HT-29 (cell line): Measurements from ENCODE around the gene JMJD1C. TPM values are rescaled to one million over a fixed set of nuclear protein-coding genes. Genes with fewer than 3 reads are reported as not detected.
A peak's percentile ranks its signal among the peaks of the same experiment; 100 is the strongest.

ENCODE experiments used
- DNase-seq: peaks from one replicate; pipeline ENCODE4 v3.0.0-alpha.2; 2015; ENCODE audit warnings: low spot score
- total RNA-seq: library from RNA; depleted of rRNA; stranded (reverse); fragments of >200 nt; shearing (Covaris generic); gene quantifications from 2 replicates; pipeline ENCODE4 v1.2.3, GENCODE V29; 2014

The JMJD1C gene
- total RNA-seq, 1 experiment from 2014 or later: 32.5 TPM

DNA sequence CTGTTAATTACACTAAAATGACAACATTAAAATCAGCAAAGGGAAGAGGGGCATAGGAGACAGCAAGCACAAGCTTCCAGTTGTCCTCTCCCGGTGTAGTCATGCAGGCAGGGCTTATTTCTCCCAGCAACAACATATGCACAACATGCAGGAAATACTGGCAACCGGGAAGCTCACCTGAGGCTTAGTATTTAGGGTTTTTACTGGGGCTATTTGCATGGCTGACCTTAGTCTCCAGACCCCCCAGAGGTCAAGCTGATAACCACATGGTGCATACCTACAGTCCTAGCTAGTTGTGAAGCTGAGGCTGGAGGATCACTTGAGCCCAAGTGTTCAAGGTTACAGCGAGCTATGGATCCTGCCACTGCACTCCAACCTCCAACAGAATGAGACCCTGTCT, 12.8 kb upstream of the JMJD1C start:
- no peak for DNase-seq

DNA sequence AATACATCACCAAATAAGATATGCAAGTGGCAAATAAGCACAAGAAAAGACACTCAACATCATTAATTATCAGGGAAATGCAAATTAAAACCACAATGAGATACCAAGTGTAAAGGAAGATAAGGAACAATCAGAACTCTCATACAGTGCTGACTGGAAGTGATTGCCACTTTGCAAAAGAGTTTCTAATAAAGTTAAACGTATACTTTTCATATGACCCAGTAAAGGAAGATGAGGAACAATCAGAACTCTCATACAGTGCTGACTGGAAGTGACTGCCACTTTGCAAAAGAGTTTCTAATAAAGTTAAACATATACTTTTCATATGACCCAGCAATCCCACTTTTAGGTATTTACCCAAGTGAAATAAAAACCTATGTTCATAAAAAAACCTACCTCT, 12.2 kb upstream of the JMJD1C start:
- DNase-seq: no peak

DNA sequence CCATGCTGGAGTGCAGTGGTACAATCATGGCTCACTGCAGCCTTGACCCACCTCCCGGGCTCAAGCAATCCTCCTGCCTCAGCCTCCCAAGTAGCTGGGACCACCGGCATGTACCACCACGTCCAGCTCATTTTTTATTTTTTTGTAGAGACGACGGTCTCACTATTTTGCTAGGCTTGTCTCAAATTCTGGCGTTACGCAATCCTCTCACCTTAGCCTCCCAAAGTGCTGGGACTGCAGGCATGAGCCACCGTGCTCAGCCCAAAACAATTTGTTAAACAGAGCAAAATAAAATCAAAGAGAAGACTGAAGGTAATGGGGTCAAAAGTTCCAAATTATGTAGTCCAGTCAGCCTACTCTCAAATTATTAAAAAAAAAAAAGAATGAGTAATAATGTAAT, 8.7 kb upstream of the JMJD1C start:
- no peak for DNase-seq

DNA sequence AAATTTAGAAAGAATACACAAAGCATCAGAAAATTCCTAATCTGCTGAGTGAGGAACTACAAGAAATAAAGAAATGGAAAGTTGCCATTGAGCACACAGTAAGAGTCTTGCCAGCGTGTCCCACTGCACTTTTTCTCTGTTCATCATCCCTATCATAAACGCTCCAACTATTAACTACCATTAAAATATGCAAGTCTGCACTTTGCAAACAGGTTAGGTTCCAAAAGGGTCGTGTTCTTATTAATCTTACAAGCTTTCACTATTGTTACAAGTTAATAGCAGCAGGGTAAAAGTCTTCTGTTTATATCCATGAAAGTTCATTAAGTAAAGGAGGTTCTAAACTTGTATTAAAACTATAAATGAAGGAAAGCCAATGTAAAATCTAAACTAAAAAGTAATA, 5.2 kb upstream of the JMJD1C start:
- no peak for DNase-seq

DNA sequence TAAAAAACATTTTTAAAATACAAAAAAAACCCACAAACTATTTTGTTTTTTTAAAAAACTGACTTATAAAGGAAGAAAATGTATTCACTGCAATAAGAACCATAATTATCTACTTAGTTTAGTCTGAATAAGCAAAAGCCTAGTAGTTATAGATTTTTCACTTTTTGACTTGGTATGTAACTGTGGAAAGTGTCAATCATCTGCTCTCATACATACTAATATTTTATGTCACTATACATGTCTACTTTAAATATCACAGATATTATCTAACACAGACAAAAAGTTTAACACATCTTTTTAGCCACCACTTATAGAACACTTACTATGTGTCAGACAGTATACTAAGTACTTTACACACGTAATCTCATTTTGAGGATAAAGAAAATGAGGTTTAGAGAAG, 3.2 kb upstream of the JMJD1C start:
- DNase-seq: no peak

DNA sequence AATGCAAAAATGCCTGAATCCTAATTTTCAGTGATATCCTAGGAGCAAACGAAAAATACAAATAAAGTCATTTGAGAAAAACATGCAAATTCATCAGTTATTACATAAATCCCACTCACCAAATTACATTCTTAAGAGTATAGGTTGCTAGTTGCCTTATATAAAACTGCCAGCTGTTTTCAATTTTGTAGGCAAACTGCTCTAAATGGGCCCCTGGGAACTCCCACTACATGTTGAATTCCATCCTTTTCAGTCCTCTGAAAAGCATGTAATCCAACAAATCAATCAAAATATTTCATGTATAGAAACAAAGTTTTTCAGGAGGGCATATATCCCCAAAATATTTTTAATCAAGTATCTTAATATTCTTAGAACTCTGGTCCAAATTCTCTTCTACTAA, 2.1 kb upstream of the JMJD1C start:
- no peak for DNase-seq

DNA sequence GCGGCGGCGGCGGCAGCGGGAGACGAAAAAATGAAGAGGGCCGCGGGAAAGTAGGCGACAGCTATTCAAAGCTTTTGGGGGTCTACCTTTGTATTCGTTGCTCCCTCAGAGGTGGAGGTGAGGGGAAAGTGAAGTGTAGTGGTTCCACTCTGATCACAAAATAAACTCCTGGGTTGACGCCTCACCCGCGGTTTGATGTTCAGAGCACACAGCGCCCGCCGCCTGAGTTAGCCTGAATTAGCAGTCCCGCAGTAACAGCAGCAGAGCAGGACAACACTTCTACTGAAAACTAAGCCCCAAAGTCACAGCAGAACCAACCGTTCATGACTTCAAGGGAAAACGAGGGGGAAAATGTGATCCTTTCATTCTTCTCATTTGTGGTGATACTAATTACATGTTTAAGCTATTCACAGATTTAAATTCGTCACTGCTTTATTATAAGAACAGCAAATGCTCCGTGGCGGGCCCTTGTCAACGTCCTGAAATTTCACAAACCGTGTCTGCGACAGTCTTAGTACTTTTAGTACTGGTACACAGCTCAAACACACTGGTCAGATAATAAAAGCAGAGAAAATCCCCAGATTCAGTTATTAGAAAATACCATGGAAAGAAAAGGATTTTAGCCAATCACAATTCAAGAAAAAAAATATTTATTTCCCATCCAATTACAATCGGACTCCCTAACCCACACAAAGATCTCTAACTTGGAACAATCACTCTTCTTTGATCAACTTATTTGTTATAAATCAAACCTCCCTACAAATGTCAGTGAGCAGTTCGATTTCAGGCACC, 563 bp upstream of the JMJD1C start:
- DNase-seq: peak; percentile 82

DNA sequence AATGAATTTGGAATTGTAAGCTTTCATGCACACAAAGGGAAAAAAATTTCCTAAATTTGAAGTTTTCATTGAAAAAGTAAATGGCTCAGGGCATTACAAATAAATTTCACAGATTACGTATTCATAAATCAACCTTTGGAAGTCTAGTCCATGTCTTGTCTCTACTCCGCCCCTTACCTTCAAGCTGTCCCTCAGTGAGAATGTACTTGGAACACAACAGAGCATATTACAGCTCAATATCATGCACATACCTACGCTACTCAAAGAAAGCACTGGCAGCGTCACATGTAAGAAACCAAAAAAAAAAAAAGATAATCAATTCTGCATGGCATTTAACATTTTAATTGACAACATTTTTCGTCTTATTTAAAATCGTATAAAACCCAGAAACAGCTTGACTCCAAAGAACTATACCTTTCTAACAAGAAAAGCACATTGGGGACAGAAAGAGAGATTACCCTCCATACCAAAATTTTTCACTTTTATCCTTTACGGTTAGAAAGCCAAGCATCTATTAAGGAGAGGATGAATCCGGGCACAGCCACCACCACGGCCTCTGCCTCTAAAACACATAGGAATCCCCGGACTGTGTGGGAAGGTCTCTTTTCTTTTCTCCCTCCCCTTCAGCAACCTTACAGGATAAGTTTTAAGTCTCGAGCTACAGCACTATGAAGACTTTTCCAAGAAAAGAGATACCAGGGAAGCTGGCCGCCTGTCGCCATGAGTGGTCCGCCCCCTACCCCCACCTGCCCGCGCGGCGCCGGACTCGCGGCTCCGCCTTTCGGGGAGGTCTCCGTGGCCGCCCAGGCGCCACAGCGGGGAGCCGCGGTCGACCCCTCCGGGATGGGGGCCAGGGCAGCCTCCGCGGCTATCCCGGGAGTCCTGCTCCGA, 1.1 kb downstream of the JMJD1C start:
- peak; percentile 60 for DNase-seq

DNA sequence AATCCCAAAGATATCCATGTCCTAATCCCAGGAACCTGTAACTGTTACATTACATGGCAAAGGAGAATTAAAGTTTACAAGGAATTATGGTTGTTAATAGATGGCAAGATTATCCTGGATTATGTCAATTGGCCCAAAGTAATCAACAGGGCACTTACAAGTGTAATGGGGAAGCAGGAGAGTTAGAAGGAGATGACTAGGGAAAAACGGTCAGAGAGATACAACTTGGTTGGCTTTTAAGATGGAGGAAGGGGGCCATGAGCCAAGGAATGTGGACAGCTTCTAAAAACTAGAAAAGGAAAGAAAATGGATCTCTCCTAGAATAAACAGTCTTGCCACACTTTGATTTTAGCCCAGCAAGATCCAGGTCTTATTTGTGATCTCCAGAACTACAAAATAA, 3.3 kb downstream of the JMJD1C start:
- no peak for DNase-seq

DNA sequence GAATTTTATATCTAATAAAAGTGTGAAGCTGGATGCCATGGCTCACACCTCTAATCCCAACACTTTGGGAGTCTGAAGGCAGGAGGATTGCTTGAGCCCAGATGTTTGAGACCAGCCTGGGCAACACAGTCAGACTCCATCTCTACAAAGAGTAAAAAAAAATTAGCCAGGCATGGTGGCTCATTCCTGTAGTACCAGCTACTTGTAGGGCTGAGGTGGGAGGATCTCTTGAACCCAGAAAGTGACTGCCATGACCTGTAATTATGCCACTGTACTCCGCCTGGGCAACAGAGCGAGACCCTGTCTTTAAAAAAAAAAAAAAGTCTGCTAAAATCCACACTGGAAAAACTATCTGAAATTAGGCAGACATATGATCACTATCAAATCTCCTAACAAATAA, 7.6 kb downstream of the JMJD1C start:
- no peak for DNase-seq

DNA sequence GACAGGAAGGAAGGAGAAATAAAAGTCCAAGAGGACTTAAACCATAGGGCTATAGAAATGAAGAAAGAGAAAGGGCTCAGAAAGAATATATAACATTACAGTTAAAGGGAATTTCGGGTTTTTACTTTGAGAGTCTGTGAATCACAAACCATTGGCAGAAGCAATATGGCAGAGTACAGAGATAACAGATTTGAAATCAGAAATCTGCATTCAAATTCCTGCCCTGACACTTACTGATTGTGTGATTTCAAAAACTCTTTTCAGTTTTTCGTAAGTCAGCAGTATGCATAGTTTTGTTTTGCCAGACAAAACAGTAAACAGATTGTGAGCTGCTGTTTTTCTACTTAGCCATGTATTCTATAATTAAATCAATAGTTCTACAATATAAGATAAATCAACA, 8.2 kb downstream of the JMJD1C start:
- no peak for DNase-seq

DNA sequence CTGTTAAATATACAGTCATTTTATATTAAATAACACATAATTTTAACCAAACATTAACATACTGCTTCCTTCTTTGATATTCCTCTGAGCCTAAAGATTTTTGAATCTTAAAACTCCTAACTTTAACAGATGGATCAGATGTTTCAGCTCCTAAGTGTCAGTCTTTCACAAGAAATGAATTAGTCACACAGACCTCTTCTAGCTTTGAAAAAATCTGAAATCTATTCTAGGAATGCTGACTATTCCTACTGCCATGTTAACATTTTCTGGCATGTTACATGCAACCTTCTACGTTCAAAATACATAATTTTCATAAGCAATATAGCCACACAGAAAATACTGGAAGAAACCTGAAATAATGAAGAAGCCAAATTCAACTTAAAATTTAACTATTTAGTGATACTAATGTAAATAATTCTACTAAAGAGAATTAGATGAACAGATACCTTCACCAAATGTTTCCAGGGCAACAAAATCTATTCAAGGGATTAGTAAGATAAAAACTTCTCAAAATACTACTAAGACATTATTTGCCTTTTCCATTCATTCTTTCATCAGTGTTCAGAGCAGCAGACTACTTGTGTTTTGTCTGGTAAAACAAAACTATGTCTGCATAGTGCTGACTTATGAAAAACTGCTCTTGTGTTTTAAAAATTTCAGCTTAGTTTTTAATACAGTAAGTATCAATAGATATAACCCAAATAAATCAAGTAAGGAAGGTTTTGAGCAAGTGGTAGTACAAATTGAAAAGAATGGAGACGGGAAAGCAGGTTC, 9.2 kb downstream of the JMJD1C start:
- DNase-seq: no peak

DNA sequence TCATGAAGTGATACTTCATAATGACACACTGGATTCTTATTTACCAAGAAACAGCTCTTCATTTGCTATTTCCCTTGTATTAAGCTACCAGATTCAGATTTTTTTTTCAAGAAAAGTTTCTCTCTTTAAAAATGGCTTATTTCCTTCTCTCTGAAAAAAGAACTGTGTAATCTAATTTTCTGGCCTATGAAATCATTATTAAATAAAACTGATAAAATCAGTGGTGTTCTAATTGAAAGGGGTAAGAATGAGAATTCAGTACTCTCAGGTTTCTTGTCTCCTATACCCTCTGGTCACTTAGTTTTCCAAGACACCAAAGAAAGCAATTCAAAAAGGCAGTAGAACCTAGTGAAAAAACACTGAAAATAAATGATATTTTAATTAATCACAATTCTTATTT, 10.3 kb downstream of the JMJD1C start:
- DNase-seq: no peak

DNA sequence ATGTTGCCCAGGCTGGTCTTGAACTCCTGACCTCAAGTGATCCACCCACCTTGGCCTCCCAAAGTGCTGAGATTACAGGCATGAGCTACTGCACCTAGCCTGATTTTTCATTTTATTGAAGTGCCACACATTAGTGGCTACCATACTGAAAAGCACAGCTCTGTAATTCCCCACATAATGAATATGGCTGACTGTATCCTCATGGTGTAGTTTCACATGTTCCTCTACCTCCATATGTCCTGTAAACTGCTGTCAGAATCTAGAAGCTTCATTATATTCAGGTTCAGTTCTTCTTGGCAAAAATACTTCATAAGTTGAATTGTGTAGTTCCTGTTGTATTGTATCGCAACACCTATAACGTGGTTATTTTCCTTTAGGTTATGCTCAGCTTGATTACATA, 11.1 kb downstream of the JMJD1C start:
- no peak for DNase-seq

DNA sequence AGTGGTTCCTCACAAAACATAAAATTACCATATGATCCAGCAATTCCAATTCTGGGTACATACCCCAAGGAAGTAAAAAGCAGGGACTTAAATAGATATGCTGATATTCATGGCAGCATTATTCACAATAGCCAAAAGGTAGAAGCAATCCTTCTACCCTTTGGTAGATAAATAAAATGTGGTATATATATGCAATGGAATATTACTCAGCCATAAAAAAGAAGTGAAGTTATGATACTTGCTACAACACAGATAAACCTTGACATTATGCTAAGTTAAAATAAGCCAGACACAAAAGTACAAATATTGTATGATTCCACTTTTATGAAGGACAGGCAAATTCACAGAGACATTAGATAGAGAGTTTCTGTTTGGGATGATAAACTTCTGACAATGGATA, 13.3 kb downstream of the JMJD1C start:
- DNase-seq: no peak

DNA sequence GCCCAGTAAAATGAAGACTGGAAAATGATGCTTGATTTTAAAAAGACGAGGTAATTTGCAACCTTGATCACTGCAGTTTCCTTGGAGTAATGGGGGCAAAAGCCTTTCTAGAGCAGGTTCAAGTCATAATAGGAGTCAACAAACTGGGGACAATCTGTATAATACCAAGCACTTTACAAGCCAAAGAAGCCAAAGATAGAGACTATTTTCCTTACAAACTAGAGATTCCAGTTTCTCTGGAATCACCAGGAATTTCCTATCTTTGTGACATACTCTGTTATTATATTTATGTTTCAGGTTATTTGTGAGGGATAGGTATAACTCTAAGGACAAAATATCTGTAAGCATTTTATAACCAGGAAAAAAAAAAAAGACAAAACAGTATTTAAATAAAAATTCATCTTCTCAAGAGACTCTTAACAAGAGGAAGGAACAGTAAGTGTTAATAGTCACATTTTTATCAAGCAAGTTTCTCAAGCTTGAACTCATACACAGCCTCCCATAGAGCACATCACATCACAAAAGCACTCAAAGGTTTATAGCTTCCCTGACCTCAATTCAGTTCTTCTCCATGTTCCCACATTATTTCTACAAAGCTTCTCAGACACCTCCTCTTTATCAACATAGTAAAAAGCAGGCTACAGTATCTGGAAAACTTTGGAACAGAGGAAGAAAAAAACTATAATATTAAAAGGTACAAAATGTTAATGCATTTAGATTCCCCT, 18.9 kb downstream of the JMJD1C start:
- no peak for DNase-seq

DNA sequence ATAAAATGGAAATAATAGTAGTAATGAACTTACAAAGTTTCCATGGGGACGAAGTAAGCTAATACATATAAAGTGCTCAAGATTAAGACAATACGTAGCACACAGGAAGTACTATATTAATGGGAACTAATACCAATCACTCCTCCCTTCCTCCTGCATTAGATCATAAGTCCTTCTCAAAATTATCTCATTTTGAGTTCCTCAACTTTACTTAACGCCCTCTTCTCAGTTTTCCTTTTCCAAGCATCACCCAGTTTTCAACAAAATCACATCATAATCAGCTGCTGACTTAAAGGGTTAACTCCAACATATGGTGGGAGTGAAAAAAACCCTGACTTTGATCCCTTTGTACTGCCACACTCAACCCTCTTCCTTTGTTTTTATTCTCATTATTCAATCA, 24.4 kb downstream of the JMJD1C start:
- no peak for DNase-seq

DNA sequence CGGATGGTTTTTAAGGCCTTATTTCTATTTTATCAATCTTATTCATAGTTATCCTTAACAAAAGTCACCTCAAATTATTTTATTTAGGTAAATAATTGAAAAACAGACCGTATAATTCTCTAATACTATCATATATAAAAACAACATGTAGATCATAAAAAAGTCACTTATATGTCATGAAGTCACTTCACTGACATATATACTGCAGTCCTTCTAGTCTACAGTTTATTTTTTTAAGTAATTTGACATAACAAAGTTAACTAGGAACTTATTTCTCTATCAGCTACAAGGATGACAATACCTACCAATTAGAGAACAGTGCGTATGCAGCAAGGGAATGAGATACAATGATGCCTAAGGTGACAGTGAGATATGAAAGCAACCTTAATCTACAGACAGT, 26.2 kb downstream of the JMJD1C start:
- no peak for DNase-seq

DNA sequence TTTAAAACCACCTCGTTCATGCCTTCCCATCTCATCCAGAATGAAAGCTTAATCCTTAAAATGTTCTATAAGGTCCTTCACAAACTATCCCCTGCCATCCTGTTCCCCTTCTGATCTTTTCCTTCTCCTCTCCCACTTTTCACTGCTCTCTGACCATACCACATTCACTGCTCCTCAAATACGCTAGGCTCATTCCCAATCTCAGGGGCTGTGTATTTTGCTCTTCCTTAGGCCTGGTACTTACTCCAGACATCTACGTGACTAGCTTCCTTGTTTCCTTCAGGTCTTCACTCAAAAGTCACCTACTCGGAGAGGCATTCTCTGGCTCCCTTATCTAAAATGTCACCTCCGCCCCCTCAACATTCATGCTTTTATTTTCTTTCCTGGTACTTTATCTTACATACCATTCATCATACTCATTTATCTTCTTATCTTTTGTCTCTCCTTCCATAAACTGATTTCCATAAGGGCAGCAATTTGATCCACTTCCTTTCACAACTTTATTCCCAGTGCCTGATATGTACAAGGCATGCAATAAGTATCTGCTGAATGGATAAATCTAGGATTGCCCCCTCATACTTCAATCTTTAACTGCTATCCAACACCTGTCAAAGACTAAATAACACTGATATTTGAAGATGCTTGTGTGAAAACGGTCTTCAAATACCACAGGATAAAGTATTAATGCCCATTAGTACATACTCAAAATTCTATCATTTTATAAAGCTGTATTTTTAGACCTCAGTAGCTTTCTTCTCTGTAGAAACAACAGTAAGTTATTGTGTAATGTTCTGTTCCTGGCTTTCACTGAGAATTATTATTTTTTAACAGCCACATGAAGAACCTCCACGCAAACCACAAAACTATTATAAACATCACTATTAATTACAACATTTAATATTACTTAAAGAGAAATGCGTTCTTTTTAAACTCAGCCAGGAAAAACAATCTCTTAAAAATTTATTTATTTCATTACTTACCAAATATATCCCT, 27.0 kb downstream of the JMJD1C start:
- peak; percentile 25 for DNase-seq
